Ovary (tissue), 9 donors: ENCODE measurements around the gene PGAM4. TPM values are rescaled to one million over a fixed set of nuclear protein-coding genes. Genes with fewer than 3 reads are reported as not detected.

Experiments used
- DNase-seq, 5 donors: peaks; one replicate each; pipeline ENCODE4 v3.0.0-alpha.2; 2019 to 2020
- H3K27ac ChIP-seq, 2 donors: fragments of 200-600 bp; one replicate each; pipeline versions ENCODE4 v1.5.1 to v1.8.0; 2019 to 2022
- H3K27me3 ChIP-seq: fragments of 200-600 bp; one replicate; pipeline ENCODE4 v1.8.0; 2022
- H3K36me3 ChIP-seq: fragments of 200-600 bp; sonication (generic); one replicate; pipeline ENCODE4 v1.5.1; 2019
- H3K4me1 ChIP-seq: one replicate; pipeline ENCODE4 v1.8.1; 2013; ENCODE audit warnings: mild to moderate bottlenecking, moderate library complexity; ENCODE audit not compliant: insufficient read depth
- H3K4me3 ChIP-seq: fragments of 200-600 bp; sonication (generic); one replicate; pipeline ENCODE4 v1.5.1; 2017
- H3K9me3 ChIP-seq, 2 donors: fragments of 200-600 bp in 1 of 2; sonication (generic) in 1 of 2; one replicate each; pipeline versions ENCODE4 v1.5.1 to v1.8.1; 2013 to 2019; ENCODE audit warnings: mild to moderate bottlenecking in 1 of 2, moderate library complexity in 1 of 2
- CTCF ChIP-seq, 3 donors: fragments of 450-650 bp in 2 of 3; fragments of 200-600 bp in 1 of 3; IDR thresholded peaks; one replicate each; pipeline versions ENCODE4 v1.5.1 to v1.8.0; 2016 to 2022; ENCODE audit warnings: antibody characterized with exemption in 3 of 3, mild to moderate bottlenecking in 1 of 3
- EP300 ChIP-seq: sonication (generic); formaldehyde crosslinking; IDR thresholded peaks from one replicate; pipeline ENCODE4 v1.6.1; 2017; ENCODE audit warnings: antibody characterized with exemption
- POLR2A ChIP-seq: fragments of 450-650 bp; IDR thresholded peaks from one replicate; pipeline ENCODE4 v1.6.1; 2017; ENCODE audit warnings: antibody characterized with exemption, mild to moderate bottlenecking, moderate library complexity
- WGBS, 3 donors: extraction: QIAGEN DNeasy Blood & Tissue Kit in 1 of 3; methylation state at CpG; one replicate each; pipeline versions ENCODE4 v1.1.5 to v1.1.7; 2013 to 2017; 5-methylcytosine and 5-hydroxymethylcytosine counted together
- intact Hi-C, 4 donors: fragments of 100-400 bp; cut with DNase I; formaldehyde crosslinking; loops; one replicate each; pipeline versions ENCODE4 v1.11.0 to v1.15.1; 2022 to 2023
- polyA plus RNA-seq, 2 donors: library from polyadenylated mRNA; stranded (reverse); fragments of 200-250 nt in 1 of 2; fragments of 350-450 nt in 1 of 2; fragmentation: Illumina TruSeq in 1 of 2; extraction: RNeasy Lipid Tissue Mini Kit (QIAGEN cat#74804) in 1 of 2; gene quantifications; one replicate each; pipeline ENCODE4 v1.2.3, GENCODE V29; 2013 to 2014
- total RNA-seq, 7 donors: library from RNA; depleted of rRNA in 2 of 7; stranded (reverse); fragments of >200 nt in 2 of 7; fragmentation: NEBNext Ultra II Directional in 3 of 7; extraction: Animal tissue kit (Norgen Biotek cat#: 25700) in 3 of 7; gene quantifications; one replicate each; pipeline versions ENCODE4 v1.1.0 to v1.2.4, GENCODE V29; 2016 to 2023
- donor health status: DM: no; HTN: no; CAD: no; lungs with moderate emphysema.
- donor health status: DM: no; HTN: no; CAD: no.
- donor health status: Bipolar disorder and iron deficiency.
- donor health status: DM: yes; HTN: yes; CAD: no.
- donor health status: DM: no; HTN: no; CAD: no.
- donor health status: DM: yes; HTN: yes; CAD: no.

The PGAM4 gene
- total and polyA plus RNA-seq, 9 donors: 1.7 TPM; not detected in 8

DNA sequence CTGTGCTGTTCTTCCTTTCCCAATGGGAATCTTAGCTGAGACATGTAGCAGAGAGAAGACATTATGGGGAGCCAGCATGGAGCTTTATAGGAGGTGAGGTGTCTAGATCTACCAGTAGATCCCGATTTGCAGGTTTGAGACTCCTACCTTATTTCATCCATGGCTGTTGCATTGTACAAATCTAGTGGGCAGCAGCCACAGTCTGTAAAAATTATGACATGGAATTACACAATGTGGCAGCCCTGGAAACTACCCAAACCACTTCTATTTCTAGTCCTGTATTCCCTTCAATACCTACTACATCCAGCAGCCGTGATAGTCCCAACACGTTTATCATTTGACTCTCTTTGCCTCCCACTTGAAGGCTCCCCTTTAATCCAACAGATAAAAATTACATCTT, 50.9 kb downstream of the PGAM4 start:
- Histone ChIP-seq H3K9me3 (no peaks in the 10 kb centered on the region), H3K4me3 (no peak overlapping the region), H3K27ac (no peak overlapping the region), H3K27me3 (no peaks in the 10 kb centered on the region), H3K36me3 (no peaks in the 10 kb centered on the region), H3K4me1 (no peaks in the 10 kb centered on the region)
- 47 to 51% (median 50%) methylated on average over 3 of the region's 3 CpGs for WGBS, 3 donors
- no peak for DNase-seq
- TF ChIP-seq EP300: no peak
- no peak for TF ChIP-seq POLR2A
- TF ChIP-seq CTCF (IDR thresholded peaks at IDR 0.05): no peak
- intact Hi-C loops: no loop called here

Other genes starting within 250 kb of the PGAM4 start
- 100 to 1,000 TPM in 3 of 7 donors, 10 to 100 TPM in 4; 81.9 to 123 (median 99.7) TPM for gene ATRX, start 183.4 kb downstream of the PGAM4 start, total RNA-seq
- 10 to 100 TPM; 21.8 to 32.1 TPM for gene ATRX, start 183.4 kb downstream of the PGAM4 start, polyA plus RNA-seq
- 10 to 100 TPM; 37.7 to 60.8 (median 47.4) TPM for gene MAGT1, start 74.2 kb downstream of the PGAM4 start, total RNA-seq
- 10 to 100 TPM; 24.4 to 49.9 TPM for gene MAGT1, start 74.2 kb downstream of the PGAM4 start, polyA plus RNA-seq
- gene COX7B, start 70.2 kb downstream of the PGAM4 start, total RNA-seq: 100 to 1,000 TPM in 6 of 7 donors, 10 to 100 TPM in 1; 99.4 to 301 (median 133) TPM
- 100 to 1,000 TPM; 229 to 250 TPM for gene COX7B, start 70.2 kb downstream of the PGAM4 start, polyA plus RNA-seq
- gene ATP7A, start 58.9 kb downstream of the PGAM4 start, total RNA-seq: 10 to 100 TPM in 6 of 7 donors, 1 to 10 TPM in 1; 8.2 to 11.2 (median 10.3) TPM
- 1 to 10 TPM; 2.3 to 5.1 TPM for gene ATP7A, start 58.9 kb downstream of the PGAM4 start, polyA plus RNA-seq
- 100 to 1,000 TPM in 6 of 7 donors, 10 to 100 TPM in 1; 73.6 to 216 (median 132) TPM for gene PGK1, start 134.6 kb upstream of the PGAM4 start, total RNA-seq
- 100 to 1,000 TPM in 1 of 2 donors, 10 to 100 TPM in 1; 72.5 to 251 TPM for gene PGK1, start 134.6 kb upstream of the PGAM4 start, polyA plus RNA-seq
- gene TAF9B, start 170.0 kb upstream of the PGAM4 start, total RNA-seq: 10 to 100 TPM; 15.0 to 26.9 (median 18.3) TPM
- 10 to 100 TPM; 14.3 to 22.9 TPM for gene TAF9B, start 170.0 kb upstream of the PGAM4 start, polyA plus RNA-seq